ENCODE results near the gene OOSP1. TPM values are rescaled to one million over a fixed set of nuclear protein-coding genes. Genes with fewer than 3 reads are reported as not detected.
"Not testable (repeated sequence)": the region's sequence is repeated elsewhere in the genome, so short reads cannot be mapped to it uniquely, and the experiment has no call there.

OOSP1 gene
- under 1 TPM in 3 of 4 donors, not detected in 1; 0.16 to 0.42 (median 0.40) TPM for polyA plus RNA-seq (ENCODE audit: insufficient read length in 4 of 4)

- no peak for DNase-seq (ENCODE audit: low read depth in 4 of 4, low spot score in 3 of 4)
Observed at GRCh38 chr11:59938132-59938531, at the start of gene OOSP1. Gene OOSP1, plus strand, starts transcription at chr11:59938432. Its CDS starts 23 bp downstream, at chr11:59938455.

DNA sequence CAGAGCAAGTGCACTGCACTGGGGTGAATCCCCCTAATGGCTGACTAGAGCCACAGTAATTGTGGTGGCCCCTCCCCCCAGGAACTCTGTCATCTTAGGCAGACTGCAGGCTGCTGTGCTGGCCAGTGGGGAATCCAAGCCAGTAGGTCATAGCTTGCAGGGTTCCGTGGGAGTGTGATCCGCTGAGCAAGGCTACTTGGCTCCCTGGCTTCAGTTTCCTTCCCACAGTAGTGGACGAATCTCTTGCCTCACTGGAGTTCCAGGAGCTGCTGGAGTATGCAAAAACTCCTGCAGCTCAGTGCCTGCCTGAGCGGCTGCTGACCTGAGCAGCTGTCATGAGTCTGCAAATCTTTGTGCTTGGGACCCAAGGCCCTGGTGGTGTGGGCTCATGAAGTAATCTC is 46.5 kb upstream of the OOSP1 start:
- DNase-seq (ENCODE audit: low read depth in 4 of 4, low spot score in 3 of 4) = no peak

GRCh38 chr11:59894616-59895015 is 43.6 kb upstream of the OOSP1 start:
- no peak for DNase-seq (ENCODE audit: low read depth in 4 of 4, low spot score in 3 of 4)

DNA sequence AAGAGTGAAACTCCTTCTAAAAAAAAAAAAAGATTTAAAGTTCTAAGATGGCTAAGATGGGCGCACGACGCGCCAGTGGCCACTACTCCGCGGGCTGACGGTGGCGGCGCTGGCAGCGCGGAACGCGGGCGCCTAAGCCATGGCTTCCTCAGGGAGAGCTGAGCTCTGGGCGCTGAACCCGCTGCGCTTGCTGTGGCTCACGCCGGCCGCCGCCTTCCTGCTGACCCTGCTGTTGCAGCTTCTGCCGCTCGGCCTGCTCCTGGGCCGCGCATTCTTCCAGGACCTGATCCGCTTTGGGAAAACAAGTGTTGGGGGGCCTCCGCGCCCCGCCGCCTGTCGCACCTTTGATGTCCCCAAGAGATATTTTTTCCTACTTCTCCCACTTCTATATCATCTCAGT is 40.2 kb upstream of the OOSP1 start:
- DNase-seq (ENCODE audit: low read depth in 4 of 4, low spot score in 3 of 4) = no peak

GRCh38 chr11:59898650-59899049 is 39.6 kb upstream of the OOSP1 start:
- no peak for DNase-seq (ENCODE audit: low read depth in 4 of 4, low spot score in 3 of 4)

DNA sequence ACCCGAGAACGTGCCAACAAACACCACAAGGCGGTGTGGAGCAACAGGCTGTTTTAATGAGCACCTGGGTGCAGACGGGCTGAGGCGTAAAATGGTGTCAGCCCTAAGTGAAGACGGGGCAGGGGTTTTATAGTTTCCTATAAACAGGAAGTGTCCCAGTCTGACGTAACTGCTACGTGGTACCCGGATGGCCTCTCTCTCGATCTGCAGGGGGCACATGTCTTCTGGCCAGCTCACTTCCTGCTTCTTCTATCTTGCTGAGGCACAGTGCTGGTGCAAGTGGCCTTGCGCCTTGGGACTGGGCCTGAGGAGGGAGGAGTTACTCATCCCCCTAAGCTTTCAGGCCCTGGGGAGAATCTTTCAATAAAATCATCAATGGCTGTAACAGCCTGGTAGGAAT is 38.7 kb upstream of the OOSP1 start:
- DNase-seq (ENCODE audit: low read depth in 4 of 4, low spot score in 3 of 4) = no peak

GRCh38 chr11:59900366-59901126 is 37.7 kb upstream of the OOSP1 start:
- DNase-seq (ENCODE audit: low read depth in 4 of 4, low spot score in 3 of 4) = no peak

GRCh38 chr11:59901306-59901705 is 36.9 kb upstream of the OOSP1 start:
- no peak for DNase-seq (ENCODE audit: low read depth in 4 of 4, low spot score in 3 of 4)

GRCh38 chr11:59903569-59903968 is 34.7 kb upstream of the OOSP1 start:
- DNase-seq (ENCODE audit: low read depth in 4 of 4, low spot score in 3 of 4) = not testable (repeated sequence)

DNA sequence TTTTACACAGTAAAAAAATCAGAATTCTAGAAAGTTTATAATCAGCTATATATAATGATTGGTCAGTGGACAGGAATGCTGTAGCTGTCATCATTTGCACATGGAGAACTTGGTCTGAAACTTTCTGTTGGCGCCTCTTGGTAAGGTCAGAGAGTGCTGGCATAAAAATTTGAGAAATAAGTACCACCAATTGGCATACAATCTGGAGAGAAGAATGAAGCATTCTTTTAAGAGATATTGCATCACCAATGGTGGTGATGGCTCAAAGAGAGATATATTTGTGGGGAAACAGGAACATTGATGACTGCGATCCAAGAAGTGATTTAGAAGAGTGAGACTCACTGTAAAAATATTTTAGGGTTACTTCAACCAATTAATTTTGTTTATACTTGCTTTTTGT is 19.8 kb upstream of the OOSP1 start:
- no peak for DNase-seq (ENCODE audit: low read depth in 4 of 4, low spot score in 3 of 4)

DNA sequence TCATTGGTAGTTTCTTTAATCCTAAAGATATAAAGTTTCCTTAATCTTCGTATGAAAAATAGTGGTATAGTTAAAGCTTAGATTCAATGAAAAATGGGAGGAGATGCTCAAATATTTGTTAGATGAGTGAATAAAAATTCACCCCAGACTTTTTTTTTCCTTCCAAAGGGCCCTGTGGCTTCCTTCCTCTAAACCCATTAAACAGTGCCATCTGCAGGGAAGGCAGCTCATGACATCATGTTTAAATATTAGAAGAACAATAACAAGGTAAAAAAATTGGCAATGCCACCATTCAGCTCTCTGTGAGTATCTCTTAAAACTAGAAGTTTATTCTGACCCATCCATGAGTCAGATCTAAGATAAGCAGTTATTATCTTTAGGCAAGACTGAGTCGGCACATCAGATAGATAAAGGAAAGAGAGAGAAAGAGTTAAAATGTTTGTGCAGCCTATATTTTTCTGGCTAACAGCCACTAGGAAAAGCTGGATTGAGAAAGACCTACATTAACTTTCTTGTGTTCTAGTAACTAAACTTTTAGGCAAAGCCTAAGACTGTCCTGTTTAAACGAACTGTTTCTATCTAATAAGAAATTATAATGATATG is 19.1 kb upstream of the OOSP1 start:
- no peak for DNase-seq (ENCODE audit: low read depth in 4 of 4, low spot score in 3 of 4)

- DNase-seq (ENCODE audit: low read depth in 4 of 4, low spot score in 3 of 4) = no peak
Observed at GRCh38 chr11:59923813-59924212, 14.4 kb upstream of the OOSP1 start.

DNA sequence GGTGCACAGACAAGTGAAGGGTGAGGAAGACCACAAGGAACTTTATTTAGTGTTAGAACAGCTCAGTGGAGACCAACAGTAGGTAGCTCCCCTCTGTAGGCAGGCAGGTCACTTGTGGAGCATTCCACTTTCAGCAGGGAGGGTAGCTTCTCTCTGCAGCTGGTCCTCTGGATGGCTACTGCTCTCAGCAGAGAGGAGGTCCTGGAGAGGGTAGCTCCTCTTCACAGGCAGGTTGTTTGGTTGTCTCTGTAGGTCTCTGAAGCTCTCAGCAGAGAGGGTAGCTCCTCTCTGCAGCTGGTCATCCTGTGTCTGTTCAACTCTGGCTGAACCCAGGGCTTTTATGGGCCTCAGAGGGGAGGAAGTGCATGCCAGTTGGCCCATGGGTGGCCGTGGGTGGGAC is 6.5 kb upstream of the OOSP1 start:
- DNase-seq (ENCODE audit: low read depth in 4 of 4, low spot score in 3 of 4) = no peak

DNA sequence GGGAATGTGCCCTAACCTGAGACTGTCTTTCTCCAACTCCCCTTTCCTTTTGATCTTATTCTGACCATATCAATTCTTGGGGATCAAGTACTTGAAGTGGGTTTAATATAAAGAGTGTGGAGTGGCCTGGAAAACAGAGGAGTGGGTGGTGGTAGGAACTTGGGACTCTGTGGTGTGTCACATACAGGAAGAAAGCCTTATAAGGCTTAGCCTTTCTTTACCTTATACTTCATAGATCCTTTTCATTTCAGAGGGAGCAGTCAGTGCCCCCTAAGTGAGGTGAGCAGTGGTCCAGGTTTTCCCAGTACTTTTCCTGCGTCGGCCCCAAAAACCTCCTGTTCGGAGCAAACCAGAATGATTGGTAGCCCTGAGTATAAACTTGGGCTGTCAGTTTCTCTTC is 486 bp downstream of the OOSP1 start:
- no peak for DNase-seq (ENCODE audit: low read depth in 4 of 4, low spot score in 3 of 4)

GRCh38 chr11:59939482-59939881 is 1.2 kb downstream of the OOSP1 start:
- no peak for DNase-seq (ENCODE audit: low read depth in 4 of 4, low spot score in 3 of 4)

DNA sequence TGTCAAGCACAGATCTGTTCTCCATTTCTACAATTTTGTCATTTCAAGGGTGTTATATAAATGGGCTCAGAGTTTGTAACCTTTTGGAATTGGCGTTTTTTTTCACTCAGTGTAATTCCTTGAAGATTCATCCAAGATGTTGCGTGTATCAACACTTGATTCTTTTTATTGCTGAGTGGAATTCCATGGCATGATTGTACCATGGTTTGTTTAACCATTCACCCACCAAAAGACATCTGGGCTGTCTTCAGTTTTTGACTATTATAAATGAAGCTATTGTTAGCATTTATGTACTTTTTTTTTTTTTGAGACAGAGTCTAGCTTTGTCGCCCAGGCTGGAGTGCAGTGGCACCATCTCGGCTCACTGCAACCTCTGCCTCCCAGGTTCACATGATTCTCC is 2.9 kb downstream of the OOSP1 start:
- no peak for DNase-seq (ENCODE audit: low read depth in 4 of 4, low spot score in 3 of 4)

DNA sequence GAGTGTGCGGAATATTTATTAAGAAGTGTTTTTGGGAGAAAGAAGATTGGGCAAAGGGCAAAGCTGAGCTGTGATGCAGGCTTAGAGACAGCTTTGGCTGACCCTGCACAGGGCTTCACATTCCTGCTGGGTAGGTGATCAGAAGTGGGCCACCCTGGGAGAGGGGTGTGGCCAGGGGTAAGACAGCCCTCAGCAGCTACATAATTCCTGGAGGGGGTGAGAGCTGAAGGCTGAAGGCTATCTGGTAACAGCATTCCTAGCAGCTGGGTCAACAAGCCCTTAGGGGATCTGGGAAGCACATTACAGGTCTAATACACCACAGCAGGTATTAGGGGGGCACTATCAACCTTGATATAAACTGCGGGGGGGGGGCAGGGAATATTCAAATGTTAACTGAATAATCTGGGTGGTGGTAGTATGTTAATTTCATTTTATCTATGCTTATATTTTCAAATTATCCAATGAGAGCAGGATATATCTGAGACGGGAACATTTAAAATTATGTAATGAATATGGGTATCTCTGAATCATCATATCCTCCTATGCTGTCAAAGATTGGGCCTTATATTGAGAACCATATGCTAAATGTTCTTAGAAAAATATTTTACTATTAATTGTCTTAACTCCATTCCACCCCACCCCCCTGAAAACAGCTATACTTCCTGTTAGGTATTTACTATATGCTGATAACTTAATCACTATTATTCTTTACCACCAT is 5.9 kb downstream of the OOSP1 start:
- DNase-seq (ENCODE audit: low read depth in 4 of 4, low spot score in 3 of 4) = no peak

GRCh38 chr11:59944720-59945119 is 6.5 kb downstream of the OOSP1 start:
- no peak for DNase-seq (ENCODE audit: low read depth in 4 of 4, low spot score in 3 of 4)

DNA sequence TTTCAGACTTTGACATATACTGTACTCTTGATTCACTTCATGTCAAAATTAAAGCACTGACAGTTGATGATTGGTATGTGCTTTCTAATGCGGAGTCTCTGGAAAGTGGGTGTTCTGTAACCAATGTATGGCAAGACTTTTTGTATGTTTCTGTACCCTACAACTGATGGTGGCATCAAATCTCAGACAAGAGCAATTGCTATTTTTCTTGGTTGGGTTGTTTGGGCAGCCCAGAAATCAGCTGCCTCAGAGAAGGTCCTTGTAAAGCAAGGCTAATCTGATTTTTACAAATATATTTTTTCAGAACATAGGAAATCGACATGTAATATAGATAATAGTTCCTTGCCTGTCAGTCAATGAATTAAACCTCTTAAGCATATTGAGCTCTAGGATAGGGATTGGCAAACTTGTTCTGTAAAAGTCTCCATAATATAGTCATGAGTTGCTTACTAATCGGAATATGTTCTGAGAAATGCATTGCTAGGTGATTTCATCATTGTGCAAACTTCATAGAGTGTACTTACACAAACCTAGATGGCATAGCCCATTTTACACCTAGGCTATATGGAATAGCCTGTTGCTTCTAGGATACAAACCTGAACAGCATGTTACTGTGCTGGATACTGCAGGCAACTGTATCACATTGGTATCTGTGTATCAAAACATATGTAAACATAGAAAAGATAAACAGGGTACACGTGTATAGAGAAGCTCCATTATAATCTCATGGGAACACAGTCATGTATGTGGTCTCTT is 15.4 kb downstream of the OOSP1 start:
- DNase-seq (ENCODE audit: low read depth in 4 of 4, low spot score in 3 of 4) = no peak

DNA sequence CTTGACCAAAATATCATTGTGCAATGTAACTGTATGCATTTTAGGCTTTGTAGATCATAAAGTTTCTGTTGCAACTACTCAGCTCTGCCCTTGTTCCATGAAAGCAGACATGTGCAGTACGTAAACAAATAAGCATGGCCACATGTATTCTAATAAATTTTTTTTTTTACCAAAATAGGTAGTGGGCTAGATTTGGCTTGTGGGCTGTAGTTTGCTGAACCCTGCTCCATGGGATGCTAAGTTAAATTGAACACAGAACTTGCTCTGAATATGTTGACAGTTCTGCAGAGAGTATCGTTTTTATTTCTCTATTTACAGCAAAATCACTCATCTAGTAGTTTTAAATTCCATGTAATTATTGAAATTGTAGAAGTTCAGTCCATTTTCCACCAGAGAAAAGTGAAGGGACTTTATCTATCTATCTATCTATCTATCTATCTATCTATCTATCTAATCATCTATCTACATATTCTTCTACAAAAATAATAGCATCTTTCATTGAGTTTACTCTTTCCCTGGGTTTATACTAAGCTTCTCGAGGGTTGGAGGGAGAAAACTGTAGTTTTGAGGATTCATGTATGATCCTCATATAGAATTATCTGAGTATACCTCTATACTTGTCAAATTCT is 16.1 kb downstream of the OOSP1 start:
- DNase-seq (ENCODE audit: low read depth in 4 of 4, low spot score in 3 of 4) = no peak

DNA sequence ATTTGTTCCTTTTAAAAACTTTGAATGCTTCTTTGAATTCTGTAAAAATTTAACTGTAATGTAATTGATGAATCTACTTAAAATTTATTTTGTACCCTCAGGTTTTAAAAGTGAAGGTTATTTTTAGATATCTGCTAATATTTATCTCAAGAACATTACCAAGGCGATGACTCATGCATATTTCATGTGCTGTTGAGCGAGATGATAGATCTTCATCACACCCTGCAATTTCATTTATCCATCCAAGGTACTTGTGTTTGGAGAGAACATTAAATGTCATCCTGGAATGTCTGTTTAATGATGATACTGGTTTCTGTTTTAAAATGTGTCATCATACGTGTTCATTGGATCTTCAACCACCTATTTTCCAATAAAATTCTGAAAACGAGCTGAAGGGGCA is 18.9 kb downstream of the OOSP1 start:
- DNase-seq (ENCODE audit: low read depth in 4 of 4, low spot score in 3 of 4) = no peak

Data from left renal pelvis (tissue), 4 donors.